SK-N-SH treated with all-trans-retinoic acid at 6 μM for 48 hours (cell line): ENCODE measurements around the gene DCAF5.

ENCODE experiments used
- ATAC-seq: fragments of 200-7000 bp; cut with Tn5 transposase; 3 replicates; pipeline ENCODE4 v1.9.1; 2020; ENCODE audit warnings: mild to moderate bottlenecking, moderate library complexity
- ARNTL ChIP-seq: fragments of 450-650 bp; formaldehyde crosslinking; IDR thresholded peaks from 2 replicates; pipeline ENCODE4 v1.5.0; 2020; ENCODE audit warnings: low read depth, mild to moderate bottlenecking, moderate library complexity, borderline replicate concordance
- BACH2 ChIP-seq: fragments of 250-450 bp; sonication (Bioruptor Pico); IDR thresholded peaks from 2 replicates; pipeline ENCODE4 v1.9.0; 2021; ENCODE audit warnings: mild to moderate bottlenecking, borderline replicate concordance
- CSDC2 ChIP-seq: fragments of 250-450 bp; sonication (Bioruptor Pico); IDR thresholded peaks from 2 replicates; pipeline ENCODE4 v1.5.0; 2020; ENCODE audit warnings: mild to moderate bottlenecking, moderate library complexity
- ESRRG ChIP-seq: fragments of 250-450 bp; sonication (Bioruptor Pico); IDR thresholded peaks from 2 replicates; pipeline ENCODE4 v1.6.1; 2021; ENCODE audit warnings: mild to moderate bottlenecking
- GLIS3 ChIP-seq: fragments of 250-450 bp; sonication (Bioruptor Pico); IDR thresholded peaks from 2 replicates; pipeline ENCODE4 v1.5.0; 2020; ENCODE audit warnings: mild to moderate bottlenecking, moderate library complexity
- OSR1 ChIP-seq: fragments of 250-450 bp; sonication (Bioruptor Pico); IDR thresholded peaks from 2 replicates; pipeline ENCODE4 v1.8.0; 2022; ENCODE audit warnings: moderate library complexity, mild to moderate bottlenecking, inconsistent platforms
- PATZ1 ChIP-seq: fragments of 250-450 bp; sonication (Bioruptor Pico); IDR thresholded peaks from 2 replicates; pipeline ENCODE4 v1.8.0; 2020; ENCODE audit warnings: mild to moderate bottlenecking, moderate library complexity, borderline replicate concordance
- RARB ChIP-seq: fragments of 250-450 bp; sonication (Bioruptor Pico); IDR thresholded peaks from 2 replicates; pipeline ENCODE4 v1.8.0; 2021; ENCODE audit warnings: mild to moderate bottlenecking, moderate library complexity
- SNAI2 ChIP-seq: fragments of 250-450 bp; sonication (Bioruptor Pico); IDR thresholded peaks from 2 replicates; pipeline ENCODE4 v1.5.0; 2020; ENCODE audit warnings: mild to moderate bottlenecking, moderate library complexity
- TCF4 ChIP-seq: fragments of 250-450 bp; sonication (Bioruptor Pico); IDR thresholded peaks from 2 replicates; pipeline ENCODE4 v1.8.0; 2021; ENCODE audit warnings: mild to moderate bottlenecking, moderate library complexity, borderline replicate concordance
- TSHZ2 ChIP-seq: fragments of 250-450 bp; sonication (Bioruptor Pico); IDR thresholded peaks from 2 replicates; pipeline ENCODE4 v1.5.0; 2020; ENCODE audit warnings: mild to moderate bottlenecking, moderate library complexity
- ZFP30 ChIP-seq: fragments of 450-650 bp; formaldehyde crosslinking; IDR thresholded peaks from 2 replicates; pipeline ENCODE4 v1.5.0; 2022; ENCODE audit warnings: mild to moderate bottlenecking, moderate library complexity
- ZNF70 ChIP-seq: fragments of 450-650 bp; formaldehyde crosslinking; IDR thresholded peaks from 2 replicates; pipeline ENCODE4 v1.5.0; 2020; ENCODE audit warnings: mild to moderate bottlenecking, moderate library complexity
- ZNF8 ChIP-seq: fragments of 450-650 bp; formaldehyde crosslinking; IDR thresholded peaks from 2 replicates; pipeline ENCODE4 v1.5.0; 2020; ENCODE audit warnings: mild to moderate bottlenecking, moderate library complexity
- TF ChIP-seq, protein P1 (sequence below): fragments of 250-450 bp; sonication (Bioruptor Pico); IDR thresholded peaks from 2 replicates; pipeline ENCODE4 v1.5.1; 2020; ENCODE audit warnings: low read depth, mild to moderate bottlenecking, moderate library complexity

The DCAF5 gene, protein sequence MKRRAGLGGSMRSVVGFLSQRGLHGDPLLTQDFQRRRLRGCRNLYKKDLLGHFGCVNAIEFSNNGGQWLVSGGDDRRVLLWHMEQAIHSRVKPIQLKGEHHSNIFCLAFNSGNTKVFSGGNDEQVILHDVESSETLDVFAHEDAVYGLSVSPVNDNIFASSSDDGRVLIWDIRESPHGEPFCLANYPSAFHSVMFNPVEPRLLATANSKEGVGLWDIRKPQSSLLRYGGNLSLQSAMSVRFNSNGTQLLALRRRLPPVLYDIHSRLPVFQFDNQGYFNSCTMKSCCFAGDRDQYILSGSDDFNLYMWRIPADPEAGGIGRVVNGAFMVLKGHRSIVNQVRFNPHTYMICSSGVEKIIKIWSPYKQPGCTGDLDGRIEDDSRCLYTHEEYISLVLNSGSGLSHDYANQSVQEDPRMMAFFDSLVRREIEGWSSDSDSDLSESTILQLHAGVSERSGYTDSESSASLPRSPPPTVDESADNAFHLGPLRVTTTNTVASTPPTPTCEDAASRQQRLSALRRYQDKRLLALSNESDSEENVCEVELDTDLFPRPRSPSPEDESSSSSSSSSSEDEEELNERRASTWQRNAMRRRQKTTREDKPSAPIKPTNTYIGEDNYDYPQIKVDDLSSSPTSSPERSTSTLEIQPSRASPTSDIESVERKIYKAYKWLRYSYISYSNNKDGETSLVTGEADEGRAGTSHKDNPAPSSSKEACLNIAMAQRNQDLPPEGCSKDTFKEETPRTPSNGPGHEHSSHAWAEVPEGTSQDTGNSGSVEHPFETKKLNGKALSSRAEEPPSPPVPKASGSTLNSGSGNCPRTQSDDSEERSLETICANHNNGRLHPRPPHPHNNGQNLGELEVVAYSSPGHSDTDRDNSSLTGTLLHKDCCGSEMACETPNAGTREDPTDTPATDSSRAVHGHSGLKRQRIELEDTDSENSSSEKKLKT

DNA sequence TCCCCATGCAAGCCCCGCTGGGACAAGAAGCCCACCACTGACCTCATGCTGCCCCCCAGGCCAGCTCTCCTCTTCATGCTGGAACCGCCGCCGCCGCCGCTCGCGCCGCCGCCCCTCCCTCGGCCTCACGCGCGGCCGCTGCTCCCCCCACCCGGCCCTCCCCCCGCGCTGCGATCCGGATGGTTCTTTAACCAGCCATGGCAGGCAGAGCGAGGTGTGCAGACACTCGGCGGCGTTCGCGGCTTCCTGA, at the start of gene DCAF5:
Gene DCAF5 (minus strand): TSS at position 218 of the 250 bp plus-strand sequence. CDS start 141 bp downstream, at position 77.
- no peak for TF ChIP-seq CSDC2 (CRISPR knock-in tag)
- TF ChIP-seq PATZ1, result no peak
- TF ChIP-seq ARNTL (CRISPR knock-in tag), result no peak
- no peak for TF ChIP-seq ESRRG
- no peak for TF ChIP-seq RARB
- TF ChIP-seq BACH2, result no peak
- no peak for TF ChIP-seq ZNF70 (CRISPR knock-in tag)
- ATAC-seq, result no peak

DNA sequence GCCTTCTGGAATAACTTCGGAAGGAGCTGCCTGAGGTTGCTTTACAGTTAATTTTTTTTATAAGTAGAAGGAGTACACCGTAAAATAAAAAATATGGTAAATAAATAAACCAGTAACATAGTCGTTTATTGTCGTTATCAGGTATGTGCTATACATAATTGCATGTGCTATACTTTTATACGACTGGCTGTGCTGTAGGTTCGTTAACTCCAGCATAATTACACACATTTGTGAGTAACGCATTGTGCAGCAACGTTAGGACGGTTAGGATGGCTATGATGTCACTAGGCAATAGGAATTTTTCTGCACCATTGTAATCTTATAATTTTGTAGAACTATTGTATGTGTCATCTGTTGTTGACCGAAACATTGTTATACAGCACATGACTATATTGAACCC, 46.9 kb upstream of the DCAF5 start:
- TF ChIP-seq PATZ1, result no peak
- TF ChIP-seq BACH2, result no peak
- no peak for TF ChIP-seq CSDC2 (CRISPR knock-in tag)
- TF ChIP-seq RARB, result no peak
- no peak for TF ChIP-seq ZNF8 (CRISPR knock-in tag)
- no peak for TF ChIP-seq TCF4 (CRISPR knock-in tag)
- TF ChIP-seq, protein P1, sequence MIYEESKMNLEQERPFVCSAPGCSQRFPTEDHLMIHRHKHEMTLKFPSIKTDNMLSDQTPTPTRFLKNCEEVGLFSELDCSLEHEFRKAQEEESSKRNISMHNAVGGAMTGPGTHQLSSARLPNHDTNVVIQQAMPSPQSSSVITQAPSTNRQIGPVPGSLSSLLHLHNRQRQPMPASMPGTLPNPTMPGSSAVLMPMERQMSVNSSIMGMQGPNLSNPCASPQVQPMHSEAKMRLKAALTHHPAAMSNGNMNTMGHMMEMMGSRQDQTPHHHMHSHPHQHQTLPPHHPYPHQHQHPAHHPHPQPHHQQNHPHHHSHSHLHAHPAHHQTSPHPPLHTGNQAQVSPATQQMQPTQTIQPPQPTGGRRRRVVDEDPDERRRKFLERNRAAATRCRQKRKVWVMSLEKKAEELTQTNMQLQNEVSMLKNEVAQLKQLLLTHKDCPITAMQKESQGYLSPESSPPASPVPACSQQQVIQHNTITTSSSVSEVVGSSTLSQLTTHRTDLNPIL, result no peak
- TF ChIP-seq ZFP30 (CRISPR knock-in tag), result no peak
- TF ChIP-seq TSHZ2 (CRISPR knock-in tag), result no peak
- no peak for TF ChIP-seq ARNTL (CRISPR knock-in tag)
- no peak for ATAC-seq

GRCh38 chr14:69193721-69194120, 40.8 kb upstream of the DCAF5 start:
- no peak for ATAC-seq
- no peak for TF ChIP-seq GLIS3 (CRISPR knock-in tag)
- TF ChIP-seq PATZ1, result no peak
- no peak for TF ChIP-seq TSHZ2 (CRISPR knock-in tag)
- no peak for TF ChIP-seq TCF4 (CRISPR knock-in tag)
- TF ChIP-seq SNAI2 (CRISPR knock-in tag), result no peak
- TF ChIP-seq OSR1 (CRISPR knock-in tag), result no peak
- TF ChIP-seq, all 23 proteins: peak for 0
